GM21360 (cell line): ENCODE measurements around the gene ZBTB7C.

ENCODE experiments used
- ATAC-seq: cut with Tn5 transposase; IDR thresholded peaks from one replicate; pipeline ENCODE4 v1.9.1; 2021; ENCODE audit warnings: mild to moderate bottlenecking, moderate library complexity; ENCODE audit not compliant: unreplicated experiment

ZBTB7C gene

DNA sequence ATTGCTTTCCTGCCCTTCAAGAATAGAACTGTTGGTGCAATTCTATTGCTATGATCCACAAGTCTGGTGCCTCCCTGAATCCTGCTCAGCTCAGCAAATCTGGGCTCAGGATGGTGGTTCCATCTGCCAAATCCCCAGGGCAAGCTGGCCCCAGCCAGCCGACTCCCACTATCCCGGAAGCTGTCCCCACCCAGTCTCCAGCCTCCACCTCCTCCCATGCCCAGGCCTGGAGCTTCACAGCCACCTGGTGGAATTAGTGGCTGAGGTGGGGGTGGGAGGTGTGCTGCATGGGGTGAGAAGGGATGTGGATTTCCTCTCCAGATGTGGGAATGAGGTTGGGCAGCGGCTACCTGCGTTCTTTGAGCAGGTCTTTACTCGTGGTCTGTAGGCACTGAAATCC is 359.4 kb downstream of the ZBTB7C start:
- ATAC-seq = no peak

DNA sequence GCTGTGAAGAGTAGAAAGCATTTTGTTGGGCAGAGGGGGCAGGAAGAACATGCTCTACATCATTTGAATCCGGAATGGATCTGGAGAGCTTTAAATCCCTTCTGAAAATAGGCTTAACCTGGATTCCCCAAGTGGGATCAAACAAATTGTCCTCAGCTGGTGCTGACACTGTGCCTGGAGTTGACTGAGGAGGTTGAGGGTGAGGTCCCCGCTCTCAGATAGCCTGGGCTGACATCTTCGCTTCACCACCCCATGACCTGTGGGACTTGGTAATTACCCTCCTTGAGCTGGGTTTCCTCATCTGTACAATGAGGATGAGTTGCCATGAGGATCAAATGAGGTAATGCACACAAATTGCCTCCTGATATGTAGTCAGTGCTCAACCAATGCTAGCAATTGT is 360.9 kb downstream of the ZBTB7C start:
- no peak for ATAC-seq

DNA sequence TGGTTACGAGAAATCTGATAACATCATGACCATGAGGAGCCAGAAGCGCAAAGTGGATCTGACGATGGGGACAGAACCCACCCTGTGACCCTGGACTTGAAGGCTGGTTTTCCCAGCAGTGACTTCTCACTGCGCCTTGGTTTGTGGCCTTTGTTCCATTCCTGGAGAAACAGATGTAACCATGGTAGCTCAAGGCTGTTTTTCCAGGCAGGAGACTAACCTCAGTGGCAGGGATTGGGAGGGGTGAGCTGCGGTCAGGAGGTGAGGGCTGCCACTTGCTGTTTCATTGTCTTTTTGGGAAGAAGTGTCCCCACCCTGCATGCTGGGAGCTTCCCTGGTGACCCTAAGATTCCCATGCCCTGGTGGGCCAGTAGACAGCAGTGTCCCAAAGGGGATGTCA is 362.3 kb downstream of the ZBTB7C start:
- no peak for ATAC-seq

DNA sequence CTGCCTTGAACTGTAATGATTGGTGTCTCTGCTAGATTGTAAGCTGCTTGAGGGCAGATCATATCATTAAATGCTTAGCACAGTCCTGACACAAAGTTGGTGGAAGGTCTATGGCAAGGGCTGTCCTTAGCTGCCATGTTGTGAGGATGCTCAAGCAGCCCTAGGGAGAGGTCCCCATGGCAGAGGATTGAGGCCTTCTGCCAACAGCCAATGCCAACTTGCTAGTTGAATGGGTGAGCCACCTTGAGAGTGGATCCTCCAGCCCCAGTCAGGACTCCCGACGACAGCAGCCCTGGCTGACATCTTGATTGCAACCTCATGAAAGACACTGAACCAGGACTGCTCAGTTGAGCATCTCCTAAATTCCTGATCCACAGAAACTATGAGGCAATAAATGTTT is 363.4 kb downstream of the ZBTB7C start:
- no peak for ATAC-seq

DNA sequence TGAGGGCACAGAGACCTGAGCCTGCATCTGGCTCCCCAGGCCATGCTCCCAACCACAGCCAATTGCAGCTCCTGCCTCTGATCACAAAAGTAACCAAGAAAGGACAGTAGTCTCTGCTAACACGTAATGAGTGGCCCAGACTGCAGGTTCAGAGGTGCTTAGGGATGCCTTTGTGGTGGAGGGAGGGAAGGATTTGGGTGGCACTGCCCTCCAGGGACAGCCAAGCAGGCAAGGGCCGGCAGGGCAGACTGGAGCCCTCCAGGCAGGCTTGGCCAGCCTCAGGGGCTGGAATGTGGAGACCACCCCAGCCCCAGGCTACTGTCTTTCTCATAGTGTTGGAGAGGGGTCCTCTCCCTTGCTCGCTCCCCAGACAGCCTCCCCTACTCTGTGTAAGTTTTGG is 364.2 kb downstream of the ZBTB7C start:
- ATAC-seq = no peak

DNA sequence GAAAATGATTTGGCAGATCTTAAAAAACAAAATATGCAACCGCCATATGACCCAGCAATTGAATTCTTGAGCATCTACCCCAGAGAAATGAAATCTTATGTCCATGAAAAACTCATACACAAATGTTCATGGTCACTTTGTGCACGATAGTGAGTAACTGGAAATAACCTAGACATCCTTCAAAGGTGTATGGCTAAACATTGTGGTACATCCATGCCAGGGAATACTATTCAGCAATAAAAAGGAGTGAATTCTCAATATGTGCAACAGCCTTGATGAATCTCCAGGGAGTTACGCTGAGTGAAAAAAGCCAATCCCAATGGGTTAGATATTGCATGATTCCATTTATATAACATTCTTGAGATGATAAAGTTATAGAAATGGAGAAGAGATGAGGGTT is 366.0 kb downstream of the ZBTB7C start:
- ATAC-seq = no peak

DNA sequence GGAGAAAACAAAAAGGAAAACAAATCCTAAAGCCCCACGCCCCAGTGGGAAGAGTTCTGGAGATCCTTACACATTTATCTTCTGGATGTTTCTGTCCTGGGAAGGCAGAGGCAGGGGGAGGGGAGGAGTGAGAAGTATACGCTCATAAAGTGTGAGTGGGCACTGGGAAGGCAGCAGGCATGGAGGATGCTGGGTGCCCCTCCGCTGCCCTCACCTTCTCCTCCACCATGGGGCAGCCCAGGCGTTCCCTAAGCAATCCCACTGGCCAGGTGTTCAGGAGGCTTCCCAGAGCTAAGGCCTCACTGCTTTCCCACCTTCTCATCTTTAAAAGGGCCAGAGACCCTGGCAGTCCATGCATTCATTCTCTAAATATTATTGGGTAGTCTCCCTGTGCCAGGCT is 366.8 kb downstream of the ZBTB7C start:
- no peak for ATAC-seq

DNA sequence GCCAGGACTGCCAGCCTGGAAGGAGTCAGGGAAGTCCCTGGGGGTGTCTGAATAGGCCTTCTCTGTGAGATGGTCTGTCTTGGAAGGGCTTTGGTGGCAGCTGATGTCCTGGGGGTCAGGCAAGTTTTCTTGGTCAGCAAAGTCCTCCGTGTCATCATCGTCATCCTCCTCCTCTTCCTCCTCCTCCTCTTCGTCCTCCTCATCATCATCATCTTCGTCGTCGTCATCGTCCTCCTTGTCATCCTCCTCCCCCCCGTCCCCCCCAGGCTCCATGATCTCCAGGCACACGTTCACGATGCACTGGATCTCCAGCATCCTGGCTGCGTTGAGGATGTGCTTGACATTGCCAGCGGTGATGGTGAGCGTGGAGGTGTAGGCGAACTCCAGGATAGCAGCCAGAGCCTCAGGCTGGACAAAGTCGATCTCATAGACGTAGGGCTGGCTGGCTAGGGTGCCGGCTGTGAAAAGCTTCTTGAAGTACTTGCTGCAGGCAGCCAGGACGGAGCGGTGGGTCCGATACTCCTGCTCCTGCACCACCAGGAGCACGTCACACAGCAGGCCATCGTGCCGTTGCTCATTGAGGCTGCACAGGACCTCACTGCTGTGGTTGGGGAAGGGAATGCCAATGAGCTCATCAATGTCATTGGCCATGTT is 368.6 kb downstream of the ZBTB7C start:
- no peak for ATAC-seq

DNA sequence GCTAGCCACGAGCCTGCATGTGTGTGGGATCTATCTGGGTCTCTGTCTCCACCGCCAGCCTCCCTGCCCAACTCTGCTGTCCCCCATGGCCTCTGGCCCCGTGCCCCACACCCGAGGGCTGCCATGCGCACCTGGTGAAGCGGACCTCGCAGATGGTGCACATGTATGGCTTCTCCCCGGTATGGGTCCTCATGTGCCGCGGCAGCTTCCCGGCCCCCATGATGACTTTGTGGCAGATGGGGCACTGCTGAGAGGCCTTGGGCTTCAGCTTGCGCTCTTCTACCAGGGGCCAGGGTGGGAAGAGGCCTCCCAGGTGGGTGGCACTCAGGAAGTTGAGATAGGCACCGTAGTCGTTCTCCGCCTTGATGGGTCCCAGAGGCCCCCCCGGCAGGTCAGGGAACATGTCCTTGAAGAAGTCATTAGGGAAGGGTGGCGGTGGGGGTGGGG is 369.4 kb downstream of the ZBTB7C start:
- no peak for ATAC-seq

DNA sequence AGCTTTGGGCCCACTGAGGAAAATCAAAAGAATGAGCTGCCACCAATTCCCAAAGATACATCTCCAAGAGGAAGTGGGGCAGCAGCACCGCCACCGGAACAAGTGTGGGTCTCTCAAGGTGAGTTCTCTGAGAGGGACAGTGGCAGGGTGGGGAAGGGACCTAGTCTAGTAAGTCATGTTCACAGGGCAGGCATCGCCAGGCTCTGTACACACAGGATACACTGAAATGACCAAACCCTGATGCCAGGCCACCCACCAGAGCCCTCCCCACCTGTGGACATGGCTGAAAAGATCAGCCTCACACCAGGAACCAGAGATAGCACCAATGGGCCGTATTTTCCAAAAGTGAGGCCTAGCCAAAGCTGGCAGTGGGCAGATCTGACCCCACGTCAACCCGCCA is 370.5 kb downstream of the ZBTB7C start:
- ATAC-seq = no peak

DNA sequence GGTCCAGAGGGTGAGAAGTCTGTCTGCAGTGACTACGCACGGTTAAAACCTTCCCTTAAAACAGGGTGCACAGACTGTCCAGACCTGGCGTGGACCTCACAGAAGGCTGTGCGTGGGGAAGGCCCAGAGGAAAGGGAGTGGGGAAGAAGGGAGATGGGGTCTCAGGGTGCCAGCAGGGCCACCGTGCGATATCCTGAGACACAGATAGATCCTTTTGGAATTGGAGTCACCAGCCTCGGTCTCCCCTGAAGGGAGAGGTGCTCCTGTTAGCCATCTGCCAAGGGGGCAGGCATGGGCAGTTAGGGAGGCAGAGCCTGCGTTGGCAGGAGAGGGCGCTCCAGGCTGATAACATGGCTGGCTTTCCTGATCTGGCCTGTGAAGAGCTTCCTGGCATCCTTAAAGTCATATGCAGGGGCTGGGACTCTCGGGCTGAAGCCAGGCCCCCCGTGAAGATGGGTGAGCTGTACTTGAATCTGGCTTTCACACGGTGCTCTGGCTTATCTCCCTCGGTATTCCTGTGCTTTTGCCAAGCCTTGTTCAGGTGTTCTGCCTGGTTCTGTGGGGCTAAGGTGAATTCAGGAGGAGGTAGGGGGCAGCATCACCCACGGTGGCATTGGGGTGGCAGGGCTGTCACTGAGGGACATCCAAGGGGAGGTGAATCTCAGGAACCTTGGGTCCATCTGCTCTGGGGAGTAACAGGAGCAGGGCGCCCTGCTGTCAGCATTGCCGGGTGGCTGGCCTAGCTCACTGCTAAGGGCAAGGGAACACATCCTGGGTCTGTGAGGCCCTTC is 371.5 kb downstream of the ZBTB7C start:
- ATAC-seq = no peak

DNA sequence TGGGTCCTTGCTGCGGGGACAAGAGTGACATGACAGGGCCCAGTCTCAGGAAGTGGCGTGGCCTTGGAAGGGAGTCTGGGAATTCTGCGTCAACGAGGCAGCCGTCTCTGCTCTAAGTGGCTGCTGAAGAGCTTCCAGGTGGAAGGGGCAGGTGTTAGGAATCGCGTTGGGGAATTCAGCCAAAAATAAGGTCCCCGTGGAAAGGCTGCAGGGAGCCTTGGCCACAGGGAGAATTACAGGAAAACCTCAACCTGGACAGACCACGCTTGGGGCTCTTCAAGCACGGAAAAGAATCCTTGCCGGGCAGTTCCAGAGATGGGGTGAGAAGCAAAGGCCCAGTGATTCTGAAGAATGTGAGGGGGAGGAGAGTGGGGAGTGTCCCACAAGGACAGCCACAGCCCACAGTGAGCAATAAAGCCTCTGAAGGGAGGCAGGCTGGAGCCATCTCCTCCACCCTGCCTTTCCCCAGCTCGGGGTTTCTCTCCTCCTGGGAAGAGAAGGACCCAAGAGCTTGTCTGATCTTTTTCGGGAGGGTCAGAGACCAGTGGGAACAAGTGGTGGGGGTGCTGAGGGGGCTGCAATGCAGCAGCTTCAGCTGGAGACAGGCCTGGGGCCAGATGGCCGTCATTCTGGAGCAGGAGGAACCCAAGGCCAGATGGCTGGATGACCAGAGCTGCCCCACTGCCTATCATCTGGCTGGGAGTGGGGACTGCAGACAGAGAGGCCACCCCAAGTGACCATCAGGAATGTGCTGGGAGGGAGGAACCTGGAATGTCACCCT is 372.4 kb downstream of the ZBTB7C start:
- no peak for ATAC-seq

DNA sequence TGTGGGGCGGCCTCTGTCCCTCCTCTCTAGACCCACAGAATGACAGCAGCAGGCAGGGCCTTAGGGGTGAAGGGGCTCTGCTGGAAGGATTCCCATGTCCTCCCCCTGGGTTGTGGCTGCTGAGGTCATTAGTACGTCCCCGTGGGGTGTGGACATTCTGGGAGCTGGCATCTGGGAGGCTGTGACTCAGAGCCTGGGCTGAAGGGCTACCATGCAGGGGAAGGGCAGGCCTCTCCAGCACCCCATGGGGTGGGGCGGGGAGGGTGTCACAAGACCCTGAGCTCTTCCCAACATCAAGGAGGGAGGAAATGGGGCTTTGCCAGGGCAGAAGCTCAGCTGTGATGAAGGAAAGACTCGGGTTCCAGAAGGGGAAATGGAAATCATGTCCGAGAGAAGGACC is 373.0 kb downstream of the ZBTB7C start:
- ATAC-seq = no peak

DNA sequence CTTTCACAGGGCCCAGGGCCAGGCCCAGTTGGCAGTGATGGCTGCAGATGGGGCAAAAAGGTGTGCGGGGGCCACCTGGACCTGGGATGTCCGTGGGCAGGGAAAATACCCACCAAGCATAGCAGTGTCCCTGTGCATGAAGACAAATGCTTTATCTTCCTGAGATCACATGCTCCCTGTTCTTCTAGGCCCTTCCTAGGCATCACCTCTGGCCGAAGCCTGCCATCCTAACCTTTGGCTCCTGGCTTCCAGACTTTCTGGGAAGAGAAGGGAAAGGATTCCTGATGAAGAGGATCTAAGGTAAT is 373.7 kb downstream of the ZBTB7C start:
- ATAC-seq = no peak

DNA sequence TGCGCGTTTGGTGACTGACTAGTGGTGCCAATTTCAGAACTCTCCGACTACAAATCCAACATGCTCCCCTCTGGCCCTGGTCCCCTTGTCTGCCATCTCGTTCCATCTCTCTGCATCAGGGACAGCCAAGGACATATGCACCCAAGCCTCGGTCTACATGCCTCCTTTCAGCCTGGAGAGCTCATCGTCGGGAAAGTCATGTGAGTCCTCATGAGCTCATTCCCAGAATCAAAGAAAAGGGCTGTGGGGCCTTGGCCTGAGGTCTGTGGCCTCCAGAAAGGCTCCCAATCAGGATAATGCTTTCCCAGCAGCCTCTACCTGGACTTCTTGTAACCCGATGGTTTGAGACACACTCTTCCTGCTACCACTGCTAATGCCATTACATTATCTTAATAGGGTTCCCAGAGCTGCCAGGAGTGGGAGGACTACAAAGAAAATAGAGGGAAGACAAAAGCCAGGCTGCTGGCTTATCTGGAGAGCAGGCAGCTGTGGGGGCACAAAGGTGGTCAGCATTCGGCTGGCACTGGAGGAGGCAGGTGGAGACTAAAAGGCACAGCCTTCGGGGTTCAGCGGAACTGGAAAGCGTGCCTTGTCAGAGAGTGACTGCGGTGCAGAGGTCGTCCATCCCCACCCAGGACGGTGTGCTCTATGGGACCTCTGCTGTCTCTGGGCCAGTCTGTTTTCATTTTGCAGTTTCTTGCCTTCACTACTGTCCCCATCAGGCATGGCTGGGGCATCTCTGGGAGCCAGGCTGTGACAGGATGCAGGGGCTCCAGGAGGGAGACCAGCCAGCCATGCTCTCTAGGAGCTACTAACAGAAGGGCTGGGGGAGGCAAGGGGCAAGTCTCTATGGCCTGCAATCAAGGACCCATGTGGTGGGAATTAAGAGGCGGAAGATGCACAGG is 374.3 kb downstream of the ZBTB7C start:
- no peak for ATAC-seq

DNA sequence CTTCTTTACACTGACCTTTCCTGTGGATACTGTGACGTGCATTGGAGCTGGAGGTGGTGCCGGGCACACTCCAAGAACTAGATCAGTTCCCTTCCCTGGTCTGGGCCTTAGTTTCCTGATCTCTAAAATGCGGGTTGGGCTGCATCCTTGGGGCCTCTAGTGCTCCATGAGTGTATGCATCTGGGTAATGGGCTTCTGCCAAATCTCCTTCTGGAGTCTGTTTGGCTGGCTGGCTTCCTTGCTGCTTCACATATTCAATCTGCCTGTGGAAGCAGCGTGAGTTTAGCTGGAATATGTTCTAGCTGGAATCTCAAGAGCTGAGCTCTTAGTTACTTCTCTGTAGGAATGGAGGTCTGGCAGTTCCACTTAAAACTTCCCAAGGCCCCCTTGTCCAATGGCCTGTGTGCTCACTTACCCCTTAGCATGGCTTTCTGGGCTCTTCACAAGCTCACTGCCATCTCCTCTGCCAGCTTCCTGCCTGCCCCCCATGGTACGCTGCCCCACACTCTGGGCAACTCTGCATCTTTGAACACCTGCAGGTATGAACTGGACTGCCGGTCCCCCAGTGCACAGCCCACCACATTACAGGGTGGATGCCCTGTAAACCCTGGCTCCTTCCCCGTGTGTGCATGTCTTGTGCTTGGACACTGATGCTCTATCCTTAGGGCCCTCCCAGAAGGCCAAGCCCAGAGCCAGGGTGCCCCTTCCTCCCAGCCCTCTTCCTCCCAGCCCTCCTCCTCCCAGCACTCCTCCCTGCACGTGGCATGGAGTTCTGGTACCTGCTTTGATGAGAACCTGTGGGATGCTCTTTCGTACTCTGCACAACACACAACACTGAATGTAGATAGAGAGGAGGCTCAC is 375.2 kb downstream of the ZBTB7C start:
- no peak for ATAC-seq

DNA sequence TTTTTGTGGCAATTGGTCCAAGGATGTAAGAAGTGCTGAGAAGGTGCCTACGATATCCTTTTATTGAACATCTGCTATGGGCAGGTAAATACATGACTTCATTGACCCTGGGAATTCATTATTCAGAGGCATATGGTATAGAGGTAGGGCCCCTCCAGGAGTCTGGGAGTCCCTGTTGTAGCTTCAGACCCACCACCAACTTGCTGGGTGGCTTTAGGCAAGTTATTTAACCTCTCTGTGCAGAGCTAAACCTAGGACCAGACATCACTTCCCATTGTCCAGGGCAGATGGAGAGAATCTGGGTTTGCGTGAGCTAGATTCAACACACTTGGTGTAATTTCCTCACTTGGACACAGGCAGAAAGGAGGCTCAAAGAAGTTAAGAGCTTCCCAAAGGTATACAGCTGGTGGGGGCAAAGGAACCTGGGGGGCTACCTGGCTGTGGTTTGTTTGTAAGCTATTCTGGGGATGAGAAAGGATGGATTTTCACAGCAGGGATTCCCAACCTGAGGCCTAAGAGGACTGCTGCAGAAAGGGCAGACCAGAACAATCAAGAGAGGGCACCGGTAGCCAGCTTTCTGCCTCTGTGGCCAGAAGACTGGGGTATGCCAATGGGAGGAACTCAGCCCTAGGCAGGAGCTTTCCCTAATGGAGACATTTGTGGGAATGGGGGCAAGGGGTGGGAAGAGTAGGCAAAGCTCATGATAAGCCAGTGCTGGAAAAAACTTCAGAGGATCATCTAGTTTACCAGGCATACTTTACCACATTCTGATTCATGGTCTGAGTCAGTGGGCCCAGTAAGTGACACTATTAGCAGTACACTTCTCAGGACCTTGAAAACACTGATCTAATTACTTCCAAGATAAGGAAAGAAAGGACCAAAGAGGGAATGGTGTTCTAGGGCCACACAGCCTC is 376.1 kb downstream of the ZBTB7C start:
- ATAC-seq = no peak

DNA sequence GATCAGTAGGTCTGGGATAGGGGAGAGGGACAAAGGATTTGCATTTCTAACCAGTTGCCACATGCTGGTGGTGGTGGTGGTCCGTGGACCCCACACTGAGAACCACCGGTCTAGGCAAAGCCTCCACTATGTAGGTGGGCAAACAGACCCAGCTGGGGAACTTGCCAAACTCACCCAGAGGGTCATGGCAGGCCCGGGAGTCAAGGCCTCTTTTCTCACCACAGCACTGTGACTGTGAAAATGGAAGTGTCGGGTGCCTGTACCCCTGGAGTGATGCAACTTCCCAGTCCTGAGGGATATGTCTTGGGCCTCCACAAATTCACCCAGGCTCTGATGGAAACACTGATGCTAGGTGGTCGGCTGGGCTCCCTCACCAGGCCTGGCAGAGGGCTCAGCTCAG is 377.5 kb downstream of the ZBTB7C start:
- ATAC-seq = no peak
